Non-pigmented ciliary epithelial cell (primary cell): ENCODE measurements around the gene CCDC148.
A peak's percentile ranks its signal among the peaks of the same experiment; 100 is the strongest.

Experiments used
- DNase-seq: peaks from one replicate; pipeline ENCODE4 v3.0.0-alpha.2; 2010; ENCODE audit warnings: low read depth

CCDC148 gene

GRCh38 chr2:158414538-158414937 is 42.0 kb downstream of the CCDC148 start:
- peak; percentile 55 for DNase-seq

- DNase-seq: no peak
Observed at GRCh38 chr2:158413581-158413980, 43.0 kb downstream of the CCDC148 start.

GRCh38 chr2:158412206-158412605 is 44.3 kb downstream of the CCDC148 start:
- DNase-seq: peak; percentile 58

- no peak for DNase-seq
Observed at GRCh38 chr2:158411748-158412147, 44.8 kb downstream of the CCDC148 start.

- no peak for DNase-seq
Observed at GRCh38 chr2:158410132-158410531, 46.4 kb downstream of the CCDC148 start.

- no peak for DNase-seq
Observed at GRCh38 chr2:158407031-158407430, 49.5 kb downstream of the CCDC148 start.

- no peak for DNase-seq
Observed at GRCh38 chr2:158405341-158405740, 51.2 kb downstream of the CCDC148 start.

GRCh38 chr2:158403237-158403636 is 53.3 kb downstream of the CCDC148 start:
- DNase-seq: no peak

GRCh38 chr2:158402665-158403064 is 53.9 kb downstream of the CCDC148 start:
- no peak for DNase-seq

GRCh38 chr2:158395166-158395565 is 61.4 kb downstream of the CCDC148 start:
- peak; percentile 22 for DNase-seq

GRCh38 chr2:158394453-158394852 is 62.1 kb downstream of the CCDC148 start:
- DNase-seq: no peak

- DNase-seq: no peak
Observed at GRCh38 chr2:158393886-158394285, 62.7 kb downstream of the CCDC148 start.

- DNase-seq: no peak
Observed at GRCh38 chr2:158392687-158393086, 63.9 kb downstream of the CCDC148 start.

GRCh38 chr2:158391876-158392275 is 64.7 kb downstream of the CCDC148 start:
- DNase-seq: peak; percentile 23

- DNase-seq: no peak
Observed at GRCh38 chr2:158391361-158391760, 65.2 kb downstream of the CCDC148 start.

GRCh38 chr2:158388159-158388558 is 68.4 kb downstream of the CCDC148 start:
- no peak for DNase-seq

- no peak for DNase-seq
Observed at GRCh38 chr2:158385646-158386045, 70.9 kb downstream of the CCDC148 start.

GRCh38 chr2:158381978-158382377 is 74.6 kb downstream of the CCDC148 start:
- no peak for DNase-seq

GRCh38 chr2:158381205-158381604 is 75.3 kb downstream of the CCDC148 start:
- no peak for DNase-seq

- no peak for DNase-seq
Observed at GRCh38 chr2:158380746-158381145, 75.8 kb downstream of the CCDC148 start.

- DNase-seq: no peak
Observed at GRCh38 chr2:158378926-158379325, 77.6 kb downstream of the CCDC148 start.

- no peak for DNase-seq
Observed at GRCh38 chr2:158366342-158366741, 90.2 kb downstream of the CCDC148 start.

GRCh38 chr2:158359846-158360245 is 96.7 kb downstream of the CCDC148 start:
- DNase-seq: peak; percentile 11

GRCh38 chr2:158357699-158358098 is 98.9 kb downstream of the CCDC148 start:
- no peak for DNase-seq

- no peak for DNase-seq
Observed at GRCh38 chr2:158357122-158357521, 99.4 kb downstream of the CCDC148 start.
